HEK293 (cell line): ENCODE results near the gene CDH23.
"Not testable (repeated sequence)": the region's sequence is repeated elsewhere in the genome, so short reads cannot be mapped to it uniquely, and the experiment has no call there.

Experiments used
- SETDB1 ChIP-seq: IDR thresholded peaks from one replicate; pipeline ENCODE4 v1.6.1; 2017; ENCODE audit warnings: mild to moderate bottlenecking, low read length, moderate library complexity, mixed read lengths; ENCODE audit not compliant: insufficient read length
- TRIM28 ChIP-seq: IDR thresholded peaks from 2 replicates; pipeline ENCODE4 v1.6.1; 2011; ENCODE audit warnings: low read length, control low read depth, borderline replicate concordance
- ZNF174 ChIP-seq: fragments of 450-650 bp; formaldehyde crosslinking; IDR thresholded peaks from 2 replicates; pipeline ENCODE4 v1.5.0; 2017; ENCODE audit warnings: missing biosample characterization, mild to moderate bottlenecking, missing genetic modification characterization
- ZNF768 ChIP-seq: fragments of 450-650 bp; formaldehyde crosslinking; IDR thresholded peaks from 2 replicates; pipeline ENCODE4 v1.5.1; 2018; ENCODE audit warnings: missing biosample characterization, mild to moderate bottlenecking, missing genetic modification characterization
- ZNF830 ChIP-seq: fragments of 450-650 bp; IDR thresholded peaks from 2 replicates; pipeline ENCODE4 v1.5.0; 2018; ENCODE audit warnings: missing biosample characterization, missing genetic modification characterization, low read depth, mild to moderate bottlenecking, moderate library complexity

DNA sequence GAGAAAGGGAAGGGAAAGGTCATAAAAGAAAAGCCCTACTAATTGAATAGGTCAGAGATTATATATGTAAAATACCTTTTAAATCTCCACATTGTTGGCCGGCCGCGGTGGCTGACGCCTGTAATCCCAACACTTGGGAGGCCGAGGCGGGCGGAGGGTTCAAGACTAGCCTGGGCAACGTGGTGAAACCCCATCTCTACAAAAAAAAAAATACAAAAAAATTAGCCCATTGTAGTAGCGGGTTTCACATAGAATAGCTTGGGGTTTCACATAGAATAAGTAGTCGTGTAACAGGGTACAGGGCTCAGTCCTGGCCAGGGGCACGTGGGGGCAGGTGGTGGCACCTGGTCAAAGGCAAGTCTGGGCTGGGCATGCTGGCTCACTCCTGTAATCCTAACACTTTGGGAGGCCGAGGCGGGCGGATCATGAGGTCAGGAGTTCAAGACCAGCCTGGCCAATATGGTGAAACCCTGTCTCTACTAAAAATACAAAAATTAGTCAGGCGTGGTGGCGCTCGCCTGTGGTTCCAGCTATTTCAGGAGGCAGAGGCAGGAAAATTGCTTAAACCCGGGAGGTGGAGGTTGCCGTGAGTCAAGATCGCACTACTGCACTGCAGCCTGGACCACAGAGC lies 454.9 kb downstream of the CDH23 start:
- not testable (repeated sequence) for TF ChIP-seq ZNF830 (tag by site-specific recombination); TRIM28; ZNF768; SETDB1; ZNF174 (tag by site-specific recombination)
